ENCODE measurements around the gene NPPB. TPM values are rescaled to one million over a fixed set of nuclear protein-coding genes. Genes with fewer than 3 reads are reported as not detected.

The NPPB gene
- total RNA-seq, 1 donor from 2014 or later = not detected

- H3K36me3 Mint-ChIP-seq (ENCODE audit: low read depth) = peaks cover 3% of the 10 kb centered on the region
- H3K4me3 Mint-ChIP-seq = no peak overlapping the region
- peaks cover 64% of the 10 kb centered on the region for H3K27me3 Mint-ChIP-seq (ENCODE audit: low read depth)
- no peak for TF ChIP-seq CTCF (conservative IDR thresholded peaks at IDR 0.05)
- DNase-seq (ENCODE audit: low read depth, low spot score) = no peak
- H3K4me1 Mint-ChIP-seq = peaks cover 4% of the 10 kb centered on the region
- H3K9me3 Mint-ChIP-seq = no peaks in the 10 kb centered on the region
- H3K27ac Mint-ChIP-seq (ENCODE audit: unreplicated experiment) = no peak overlapping the region
Observed at GRCh38 chr1:11854519-11854918, 4.2 kb downstream of the NPPB start.

- no peaks in the 10 kb centered on the region for H3K9me3 Mint-ChIP-seq
- H3K4me1 Mint-ChIP-seq = peaks cover 4% of the 10 kb centered on the region
- TF ChIP-seq CTCF (conservative IDR thresholded peaks at IDR 0.05) = no peak
- H3K27ac Mint-ChIP-seq (ENCODE audit: unreplicated experiment) = no peak overlapping the region
- H3K27me3 Mint-ChIP-seq (ENCODE audit: low read depth) = peaks cover 30% of the 10 kb centered on the region
- peaks cover 3% of the 10 kb centered on the region for H3K36me3 Mint-ChIP-seq (ENCODE audit: low read depth)
- no peak overlapping the region for H3K4me3 Mint-ChIP-seq
- DNase-seq (ENCODE audit: low read depth, low spot score) = no peak
Observed at GRCh38 chr1:11851180-11851579, 7.6 kb downstream of the NPPB start.

GRCh38 chr1:11850156-11850555 lies 8.6 kb downstream of the NPPB start:
- no peak overlapping the region for H3K4me3 Mint-ChIP-seq
- H3K4me1 Mint-ChIP-seq = peaks cover 4% of the 10 kb centered on the region
- H3K27me3 Mint-ChIP-seq (ENCODE audit: low read depth) = peaks cover 23% of the 10 kb centered on the region
- H3K36me3 Mint-ChIP-seq (ENCODE audit: low read depth) = peaks cover 3% of the 10 kb centered on the region
- TF ChIP-seq CTCF (conservative IDR thresholded peaks at IDR 0.05) = no peak
- no peak for DNase-seq (ENCODE audit: low read depth, low spot score)
- H3K9me3 Mint-ChIP-seq = no peaks in the 10 kb centered on the region
- peak overlapping the region; percentile 78 for H3K27ac Mint-ChIP-seq (ENCODE audit: unreplicated experiment)

- no peak overlapping the region for H3K27ac Mint-ChIP-seq (ENCODE audit: unreplicated experiment)
- H3K4me3 Mint-ChIP-seq = no peak overlapping the region
- DNase-seq (ENCODE audit: low read depth, low spot score) = no peak
- no peaks in the 10 kb centered on the region for H3K9me3 Mint-ChIP-seq
- peaks cover 10% of the 10 kb centered on the region for H3K36me3 Mint-ChIP-seq (ENCODE audit: low read depth)
- peaks cover 11% of the 10 kb centered on the region for H3K27me3 Mint-ChIP-seq (ENCODE audit: low read depth)
- no peak for TF ChIP-seq CTCF (conservative IDR thresholded peaks at IDR 0.05)
- H3K4me1 Mint-ChIP-seq = peaks cover 4% of the 10 kb centered on the region
Observed at GRCh38 chr1:11848373-11848700, 10.4 kb downstream of the NPPB start.

GRCh38 chr1:11847667-11848372 lies 10.9 kb downstream of the NPPB start, which contains the start of gene NPPA:
TSS of gene NPPA (minus strand) at chr1:11847783. CDS start at chr1:11847684, 99 bp downstream.
- Mint-ChIP-seq H3K27ac (ENCODE audit: unreplicated experiment) (no peak within 1 kb of the TSS), H3K9me3 (no peaks in the 10 kb centered on the region), H3K4me3 (no peak within 1 kb of the TSS), H3K4me1 (peaks cover 2% of the 10 kb centered on the region), H3K36me3 (ENCODE audit: low read depth) (peaks cover 10% of the 10 kb centered on the region), H3K27me3 (ENCODE audit: low read depth) (peaks cover 7% of the 10 kb centered on the region)
- no peak for TF ChIP-seq CTCF (conservative IDR thresholded peaks at IDR 0.05)
- no peak for DNase-seq (ENCODE audit: low read depth, low spot score)

All from neural crest cell (in vitro differentiated cells).